Lower leg skin (tissue), 4 donors: ENCODE measurements around the gene OGN. TPM values are rescaled to one million over a fixed set of nuclear protein-coding genes. Genes with fewer than 3 reads are reported as not detected.

Experiments used
- DNase-seq, 2 donors: peaks; one replicate each; pipeline ENCODE4 v3.0.0-alpha.2; 2019; ENCODE audit warnings: low spot score in 2 of 2
- H3K4me3 ChIP-seq: fragments of 200-600 bp; sonication (generic); 2 replicates; pipeline ENCODE4 v1.5.1; 2017; ENCODE audit warnings: mild to moderate bottlenecking, low read depth; ENCODE audit not compliant: poor library complexity, severe bottlenecking
- POLR2A ChIP-seq, 2 donors: fragments of 450-650 bp; IDR thresholded peaks; one replicate each; pipeline ENCODE4 v1.6.1; 2016 to 2017; ENCODE audit warnings: antibody characterized with exemption in 2 of 2, mild to moderate bottlenecking in 1 of 2, moderate library complexity in 1 of 2
- WGBS, 2 donors: methylation state at CpG; one replicate each; pipeline ENCODE4 v1.1.5; 2018; 5-methylcytosine and 5-hydroxymethylcytosine counted together
- intact Hi-C: fragments of 100-400 bp; cut with DNase I; formaldehyde crosslinking; loops from one replicate; pipeline ENCODE4 v1.15.0; 2023; ENCODE audit warnings: low total_unique reads
- total RNA-seq, 4 donors: library from RNA; depleted of rRNA; stranded (reverse); fragments of >200 nt; gene quantifications; one replicate each; pipeline ENCODE4 v1.1.0, GENCODE V29; 2016
- TF ChIP-seq, protein P1 (sequence below), 3 donors: fragments of 450-650 bp; IDR thresholded peaks; one replicate each; pipeline ENCODE4 v1.5.1; 2016; ENCODE audit warnings: antibody characterized with exemption in 3 of 3, mild to moderate bottlenecking in 3 of 3, moderate library complexity in 2 of 3

Gene OGN, protein sequence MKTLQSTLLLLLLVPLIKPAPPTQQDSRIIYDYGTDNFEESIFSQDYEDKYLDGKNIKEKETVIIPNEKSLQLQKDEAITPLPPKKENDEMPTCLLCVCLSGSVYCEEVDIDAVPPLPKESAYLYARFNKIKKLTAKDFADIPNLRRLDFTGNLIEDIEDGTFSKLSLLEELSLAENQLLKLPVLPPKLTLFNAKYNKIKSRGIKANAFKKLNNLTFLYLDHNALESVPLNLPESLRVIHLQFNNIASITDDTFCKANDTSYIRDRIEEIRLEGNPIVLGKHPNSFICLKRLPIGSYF
- 1 to 10 TPM in 2 of 4 donors, under 1 TPM in 2; 0.27 to 1.8 (median 0.88) TPM for total RNA-seq

DNA sequence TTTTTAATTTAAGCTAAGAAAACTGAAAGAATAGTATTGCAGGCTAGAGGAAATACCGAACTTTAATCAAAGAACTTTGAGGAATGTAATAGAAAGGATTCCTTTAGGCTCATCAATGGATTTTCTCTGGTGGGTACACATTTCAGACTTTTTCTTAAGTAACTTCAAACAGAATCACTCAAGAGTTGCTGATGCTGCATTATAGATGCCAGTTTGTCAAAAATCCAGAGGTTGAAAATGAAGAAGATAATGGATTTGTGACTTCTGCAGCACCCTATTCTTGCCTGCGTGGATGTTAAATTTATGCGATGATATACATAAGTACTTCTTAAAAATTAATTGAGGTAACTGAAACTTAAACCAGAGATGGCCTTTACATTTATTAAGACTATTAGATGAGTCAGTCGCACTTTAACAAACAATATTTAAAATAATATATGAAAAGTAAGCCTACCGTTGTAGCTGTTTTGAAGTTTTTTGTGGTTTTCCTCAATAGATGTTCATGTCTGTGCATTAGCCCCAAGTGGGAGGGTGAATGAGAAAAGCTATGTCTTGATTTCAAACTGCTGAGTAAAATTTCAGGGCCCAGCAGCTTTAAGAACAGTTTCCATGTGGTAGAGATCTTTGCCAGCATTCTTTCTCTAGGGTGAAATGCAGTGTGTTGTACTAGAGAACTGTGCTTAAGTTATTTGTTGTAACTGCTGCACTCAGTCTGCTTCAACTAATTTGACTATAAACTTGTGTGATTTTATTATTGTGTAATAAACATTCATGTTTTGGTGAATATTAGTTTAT is at the start of gene OGN:
Gene OGN (minus strand): TSS at position 537 of the 795 bp plus-strand sequence. CDS start 1,171 bp downstream, outside the sequence.
- H3K4me3 ChIP-seq, result no peak within 1 kb of the TSS
- TF ChIP-seq, protein P1, sequence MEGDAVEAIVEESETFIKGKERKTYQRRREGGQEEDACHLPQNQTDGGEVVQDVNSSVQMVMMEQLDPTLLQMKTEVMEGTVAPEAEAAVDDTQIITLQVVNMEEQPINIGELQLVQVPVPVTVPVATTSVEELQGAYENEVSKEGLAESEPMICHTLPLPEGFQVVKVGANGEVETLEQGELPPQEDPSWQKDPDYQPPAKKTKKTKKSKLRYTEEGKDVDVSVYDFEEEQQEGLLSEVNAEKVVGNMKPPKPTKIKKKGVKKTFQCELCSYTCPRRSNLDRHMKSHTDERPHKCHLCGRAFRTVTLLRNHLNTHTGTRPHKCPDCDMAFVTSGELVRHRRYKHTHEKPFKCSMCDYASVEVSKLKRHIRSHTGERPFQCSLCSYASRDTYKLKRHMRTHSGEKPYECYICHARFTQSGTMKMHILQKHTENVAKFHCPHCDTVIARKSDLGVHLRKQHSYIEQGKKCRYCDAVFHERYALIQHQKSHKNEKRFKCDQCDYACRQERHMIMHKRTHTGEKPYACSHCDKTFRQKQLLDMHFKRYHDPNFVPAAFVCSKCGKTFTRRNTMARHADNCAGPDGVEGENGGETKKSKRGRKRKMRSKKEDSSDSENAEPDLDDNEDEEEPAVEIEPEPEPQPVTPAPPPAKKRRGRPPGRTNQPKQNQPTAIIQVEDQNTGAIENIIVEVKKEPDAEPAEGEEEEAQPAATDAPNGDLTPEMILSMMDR (IDR thresholded peaks at IDR 0.05), result no peak
- TF ChIP-seq POLR2A (IDR thresholded peaks at IDR 0.05), result no peak
- intact Hi-C loops, result no loop called here
- 62% methylated on average over 5 of the region's 5 CpGs for whole genome bisulfite sequencing, 2 donors
- no peak for DNase-seq

DNA sequence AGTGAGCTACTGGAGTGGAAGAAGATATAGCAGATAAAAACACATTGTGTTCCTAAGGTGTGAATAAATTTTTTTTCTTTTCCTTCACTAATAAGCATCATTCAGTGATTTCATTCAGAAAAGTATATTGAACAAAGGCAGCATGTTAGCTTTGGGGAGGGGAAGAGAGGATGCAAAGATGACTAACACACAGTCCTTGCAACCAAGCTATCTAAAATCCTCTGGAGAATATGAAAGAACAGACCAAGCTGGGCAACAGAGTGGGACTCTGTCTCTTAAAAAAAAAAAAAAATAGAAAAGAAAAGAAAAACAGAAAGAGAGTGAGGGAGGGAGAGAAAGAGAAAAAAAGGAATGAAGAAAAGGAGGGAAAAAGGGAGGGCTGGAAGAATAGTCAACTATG is 42.2 kb upstream of the OGN start:
- no peak for TF ChIP-seq POLR2A (IDR thresholded peaks at IDR 0.05)
- TF ChIP-seq, protein P1 (IDR thresholded peaks at IDR 0.05), result no peak
- intact Hi-C loops, result no loop called here
- no peak for DNase-seq
- no peak overlapping the region for H3K4me3 ChIP-seq

DNA sequence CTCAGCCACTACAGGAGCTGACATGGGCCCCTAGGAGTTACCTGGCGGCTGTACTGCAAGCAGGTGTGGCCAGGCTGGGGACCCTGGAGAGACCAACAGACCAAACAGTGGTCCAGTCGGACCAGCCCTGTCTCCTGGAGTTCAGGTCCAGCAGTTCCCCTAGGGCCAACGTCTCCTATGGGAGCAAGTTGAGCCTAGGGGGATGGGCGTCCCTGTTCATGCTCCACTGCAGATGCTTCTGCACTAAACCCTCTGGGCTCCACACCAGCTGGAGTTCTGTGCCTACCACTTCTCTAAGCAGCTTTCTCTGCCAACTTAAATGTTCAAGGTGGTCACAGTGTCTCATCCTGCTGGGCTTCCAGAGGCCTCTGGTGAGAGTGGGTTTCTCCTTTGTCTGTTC is 40.5 kb upstream of the OGN start:
- 68 to 85% methylated on average over 4 of the region's 4 CpGs for WGBS, 2 donors
- intact Hi-C loops, result no loop called here

DNA sequence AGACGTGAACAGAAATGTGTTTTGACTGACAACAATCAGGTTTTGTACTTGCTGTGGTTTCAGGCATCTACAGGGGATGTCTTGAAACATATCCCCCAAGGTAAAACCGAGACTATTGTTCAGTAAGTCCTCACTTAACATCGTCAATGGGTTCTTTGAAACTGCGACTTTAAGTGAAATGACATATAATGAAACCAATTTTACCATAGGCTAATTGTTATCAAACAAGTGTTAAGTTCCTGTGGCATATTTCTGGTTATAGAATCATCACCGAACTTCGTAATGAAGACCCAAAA is 36.3 kb upstream of the OGN start:
- DNase-seq, result no peak
- no peak overlapping the region for H3K4me3 ChIP-seq
- 86 to 88% methylated on average over 6 of the region's 6 CpGs for WGBS, 2 donors
- intact Hi-C loops, result no loop called here
- no peak for TF ChIP-seq POLR2A (IDR thresholded peaks at IDR 0.05)
- TF ChIP-seq, protein P1 (IDR thresholded peaks at IDR 0.05), result no peak

More for the DNA sequence above, 40.5 kb upstream of the OGN start:
- DNase-seq, result no peak
- no peak overlapping the region for H3K4me3 ChIP-seq
- TF ChIP-seq POLR2A (IDR thresholded peaks at IDR 0.05), result no peak
- TF ChIP-seq, protein P1 (IDR thresholded peaks at IDR 0.05), result no peak

DNA sequence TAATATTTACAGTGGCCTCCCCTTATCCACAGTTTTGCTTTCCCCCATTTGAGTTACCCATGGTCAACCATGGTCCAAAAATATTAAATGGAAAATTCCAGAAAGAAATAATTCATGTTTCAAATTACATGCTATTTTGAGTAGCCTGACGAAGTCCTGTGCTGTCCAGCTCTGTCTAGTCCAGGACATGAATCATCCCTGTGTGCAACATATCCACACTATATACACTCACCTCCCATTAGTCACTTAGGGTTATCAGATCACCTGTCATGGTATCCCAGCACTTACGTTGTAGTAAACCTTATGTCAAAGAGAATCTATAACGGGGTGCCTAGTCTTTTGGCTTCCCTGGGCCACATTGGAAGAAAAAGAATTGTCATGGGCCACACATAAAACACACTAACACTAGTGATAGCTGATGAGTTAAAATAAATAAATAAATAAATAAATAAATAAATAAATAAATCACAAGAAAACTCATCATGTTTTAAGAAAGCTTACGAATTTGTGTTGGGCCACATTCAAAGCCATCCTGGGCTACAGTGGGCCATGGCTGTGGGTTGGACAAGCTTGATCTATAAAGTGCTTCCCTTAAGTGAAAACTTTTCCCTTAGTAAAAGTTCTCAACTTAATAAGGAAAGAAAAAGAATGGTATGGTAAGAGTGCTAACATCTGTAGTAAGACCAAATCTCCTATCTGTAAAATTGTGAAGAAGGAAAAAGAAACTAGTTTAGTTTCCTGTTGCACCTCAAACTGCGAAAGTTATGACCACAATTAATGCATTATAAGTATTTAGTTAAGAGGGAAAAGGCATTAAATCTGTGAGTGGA is 35.8 kb upstream of the OGN start:
- TF ChIP-seq, protein P1 (IDR thresholded peaks at IDR 0.05), result no peak
- no peak for TF ChIP-seq POLR2A (IDR thresholded peaks at IDR 0.05)
- intact Hi-C loops, result no loop called here
- no peak for DNase-seq
- WGBS, 2 donors, result 85 to 87% methylated on average over 5 of the region's 5 CpGs
- no peak overlapping the region for H3K4me3 ChIP-seq
